ENCODE results near the gene REXO1.

The REXO1 gene

GRCh38 chr19:1811942-1812425, 36.3 kb downstream of the REXO1 start, which contains the start of gene ATP8B3:
Gene ATP8B3 (minus strand): TSS chr19:1812276. CDS start chr19:1811736, 540 bp downstream.
- Histone ChIP-seq H3K36me3 (ENCODE audit: insufficient read depth, low read length) (peaks cover 7% of the 10 kb centered on the region; the same call in 1 of the 2 replicates), H3K9ac (ENCODE audit: insufficient read length) (peak within 1 kb of the TSS; percentile 38), H3K4me3 (peak within 1 kb of the TSS; percentile 77), H3K27ac (no peak within 1 kb of the TSS), H3K9me3 (ENCODE audit: low read depth, low read length) (no peaks in the 10 kb centered on the region)
- TF ChIP-seq FOXP2 (optimal IDR thresholded peaks at IDR 0.05; ENCODE audit: control extremely low read depth, extremely low read length, insufficient read depth) (no peak), POLR2AphosphoS5 (IDR thresholded peaks at IDR 0.05; ENCODE audit: borderline replicate concordance, low read depth, low read length) (no peak), EZH2 (IDR thresholded peaks at IDR 0.05) (no peak)
- no peak for DNase-seq (ENCODE audit: low read depth, low spot score)

GRCh38 chr19:1811472-1811894, 36.8 kb downstream of the REXO1 start:
- TF ChIP-seq POLR2AphosphoS5 (IDR thresholded peaks at IDR 0.05; ENCODE audit: borderline replicate concordance, low read depth, low read length) (no peak), FOXP2 (optimal IDR thresholded peaks at IDR 0.05; ENCODE audit: control extremely low read depth, extremely low read length, insufficient read depth) (no peak), EZH2 (IDR thresholded peaks at IDR 0.05) (no peak)
- no peak overlapping the region for H3K27ac ChIP-seq
- DNase-seq (ENCODE audit: low read depth, low spot score), result no peak
- H3K4me3 ChIP-seq, result peak overlapping the region; percentile 77
- H3K36me3 ChIP-seq (ENCODE audit: insufficient read depth, low read length), result peaks cover 4% of the 10 kb centered on the region; the same call in 1 of the 2 replicates
- H3K9ac ChIP-seq (ENCODE audit: insufficient read length), result no peak overlapping the region
- H3K9me3 ChIP-seq (ENCODE audit: low read depth, low read length), result no peaks in the 10 kb centered on the region

- Histone ChIP-seq H3K27ac (no peak overlapping the region), H3K4me3 (no peak overlapping the region), H3K9ac (ENCODE audit: insufficient read length) (no peak overlapping the region), H3K36me3 (ENCODE audit: insufficient read depth, low read length) (no peaks in the 10 kb centered on the region), H3K9me3 (ENCODE audit: low read depth, low read length) (no peaks in the 10 kb centered on the region)
- DNase-seq (ENCODE audit: low read depth, low spot score), result no peak
- TF ChIP-seq EZH2 (IDR thresholded peaks at IDR 0.05), result no peak
- TF ChIP-seq POLR2AphosphoS5 (IDR thresholded peaks at IDR 0.05; ENCODE audit: borderline replicate concordance, low read depth, low read length), result no peak
- no peak for TF ChIP-seq FOXP2 (optimal IDR thresholded peaks at IDR 0.05; ENCODE audit: control extremely low read depth, extremely low read length, insufficient read depth)
These were observed 37.7 kb downstream of the REXO1 start for GRCh38 chr19:1810439-1811160.

GRCh38 chr19:1809678-1810077, 38.6 kb downstream of the REXO1 start:
- no peak for DNase-seq (ENCODE audit: low read depth, low spot score)

GRCh38 chr19:1808395-1808731, 39.9 kb downstream of the REXO1 start:
- TF ChIP-seq POLR2AphosphoS5 (IDR thresholded peaks at IDR 0.05; ENCODE audit: borderline replicate concordance, low read depth, low read length) (no peak), FOXP2 (optimal IDR thresholded peaks at IDR 0.05; ENCODE audit: control extremely low read depth, extremely low read length, insufficient read depth) (no peak), EZH2 (IDR thresholded peaks at IDR 0.05) (no peak)
- no peak overlapping the region for H3K4me3 ChIP-seq
- no peak overlapping the region for H3K9ac ChIP-seq (ENCODE audit: insufficient read length)
- H3K9me3 ChIP-seq (ENCODE audit: low read depth, low read length), result no peaks in the 10 kb centered on the region
- no peak overlapping the region for H3K27ac ChIP-seq
- no peaks in the 10 kb centered on the region for H3K36me3 ChIP-seq (ENCODE audit: insufficient read depth, low read length)
- no peak for DNase-seq (ENCODE audit: low read depth, low spot score)

More at GRCh38 chr19:1809678-1810077, 38.6 kb downstream of the REXO1 start:
- Histone ChIP-seq H3K4me3 (no peak overlapping the region), H3K36me3 (ENCODE audit: insufficient read depth, low read length) (no peaks in the 10 kb centered on the region), H3K9ac (ENCODE audit: insufficient read length) (no peak overlapping the region), H3K9me3 (ENCODE audit: low read depth, low read length) (no peaks in the 10 kb centered on the region), H3K27ac (no peak overlapping the region)
- TF ChIP-seq POLR2AphosphoS5 (IDR thresholded peaks at IDR 0.05; ENCODE audit: borderline replicate concordance, low read depth, low read length) (no peak), FOXP2 (optimal IDR thresholded peaks at IDR 0.05; ENCODE audit: control extremely low read depth, extremely low read length, insufficient read depth) (no peak), EZH2 (IDR thresholded peaks at IDR 0.05) (no peak)

- Histone ChIP-seq H3K9me3 (ENCODE audit: low read depth, low read length) (no peaks in the 10 kb centered on the region), H3K4me3 (no peak overlapping the region), H3K9ac (ENCODE audit: insufficient read length) (no peak overlapping the region), H3K36me3 (ENCODE audit: insufficient read depth, low read length) (no peaks in the 10 kb centered on the region), H3K27ac (no peak overlapping the region)
- no peak for DNase-seq (ENCODE audit: low read depth, low spot score)
- no peak for TF ChIP-seq FOXP2 (optimal IDR thresholded peaks at IDR 0.05; ENCODE audit: control extremely low read depth, extremely low read length, insufficient read depth)
These were observed 40.4 kb downstream of the REXO1 start for GRCh38 chr19:1807695-1808394.

GRCh38 chr19:1807030-1807694, 41.1 kb downstream of the REXO1 start:
- Histone ChIP-seq H3K36me3 (ENCODE audit: insufficient read depth, low read length) (no peaks in the 10 kb centered on the region), H3K4me3 (no peak overlapping the region), H3K9me3 (ENCODE audit: low read depth, low read length) (no peaks in the 10 kb centered on the region), H3K9ac (ENCODE audit: insufficient read length) (no peak overlapping the region), H3K27ac (no peak overlapping the region)
- DNase-seq (ENCODE audit: low read depth, low spot score), result no peak
- TF ChIP-seq EZH2 (IDR thresholded peaks at IDR 0.05) (no peak), FOXP2 (optimal IDR thresholded peaks at IDR 0.05; ENCODE audit: control extremely low read depth, extremely low read length, insufficient read depth) (no peak), POLR2AphosphoS5 (IDR thresholded peaks at IDR 0.05; ENCODE audit: borderline replicate concordance, low read depth, low read length) (no peak)
